HG03135 (cell line): ENCODE measurements around the gene PKN1.

Source experiments
- ATAC-seq: cut with Tn5 transposase; IDR thresholded peaks from one replicate; pipeline ENCODE4 v1.9.1; 2021; ENCODE audit warnings: mild to moderate bottlenecking, moderate library complexity; ENCODE audit not compliant: unreplicated experiment

PKN1 gene

GRCh38 chr19:14405758-14406644, 27.1 kb upstream of the PKN1 start:
- peak; percentile 70 for ATAC-seq

- ATAC-seq, result no peak
Measured at GRCh38 chr19:14406645-14407401, 26.3 kb upstream of the PKN1 start.

- no peak for ATAC-seq
Measured at GRCh38 chr19:14407605-14408484, 25.3 kb upstream of the PKN1 start.

GRCh38 chr19:14408491-14409145, 24.5 kb upstream of the PKN1 start:
- ATAC-seq, result no peak

DNA sequence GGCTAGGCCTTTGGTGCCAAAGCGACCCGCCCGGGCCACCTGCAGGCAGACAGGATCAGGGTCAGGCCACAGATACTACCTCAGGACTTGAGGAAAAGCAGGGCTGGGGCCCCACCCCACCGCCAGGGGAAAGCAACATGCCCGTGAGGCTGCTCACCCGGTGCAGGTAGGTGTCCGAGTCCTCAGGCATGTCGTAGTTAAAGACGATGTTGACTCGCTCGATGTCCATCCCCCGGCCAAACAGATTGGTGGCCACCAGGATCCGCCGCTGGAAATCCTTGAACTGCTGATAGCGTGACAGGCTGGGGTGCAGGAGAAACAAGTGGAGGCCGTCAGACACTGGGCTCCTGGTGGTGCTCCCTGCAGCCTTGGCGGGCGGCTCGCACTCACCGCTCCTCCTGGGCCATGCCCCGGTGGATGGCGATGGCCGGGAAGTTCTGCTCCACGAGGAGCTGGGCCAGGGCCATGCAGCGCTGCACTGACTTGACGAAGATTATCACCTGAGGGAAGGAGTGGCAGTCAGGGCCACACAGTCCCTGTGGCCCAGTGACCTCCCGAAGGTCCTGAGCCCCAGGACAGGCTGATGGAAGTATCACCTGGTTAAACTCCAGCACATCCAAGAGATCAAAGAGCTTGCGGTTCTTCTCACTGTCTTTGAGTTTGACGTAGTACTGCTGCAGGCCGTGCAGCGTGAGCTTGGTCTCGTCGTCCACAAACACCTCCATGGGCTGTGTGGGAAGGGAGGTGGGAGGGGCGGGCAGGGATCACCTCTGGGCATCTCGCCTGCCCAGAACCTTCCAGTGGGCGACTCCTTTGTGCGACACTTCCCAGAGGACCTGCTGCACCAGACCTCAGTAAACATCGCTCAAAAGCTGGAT, 23.7 kb upstream of the PKN1 start:
- ATAC-seq, result no peak

DNA sequence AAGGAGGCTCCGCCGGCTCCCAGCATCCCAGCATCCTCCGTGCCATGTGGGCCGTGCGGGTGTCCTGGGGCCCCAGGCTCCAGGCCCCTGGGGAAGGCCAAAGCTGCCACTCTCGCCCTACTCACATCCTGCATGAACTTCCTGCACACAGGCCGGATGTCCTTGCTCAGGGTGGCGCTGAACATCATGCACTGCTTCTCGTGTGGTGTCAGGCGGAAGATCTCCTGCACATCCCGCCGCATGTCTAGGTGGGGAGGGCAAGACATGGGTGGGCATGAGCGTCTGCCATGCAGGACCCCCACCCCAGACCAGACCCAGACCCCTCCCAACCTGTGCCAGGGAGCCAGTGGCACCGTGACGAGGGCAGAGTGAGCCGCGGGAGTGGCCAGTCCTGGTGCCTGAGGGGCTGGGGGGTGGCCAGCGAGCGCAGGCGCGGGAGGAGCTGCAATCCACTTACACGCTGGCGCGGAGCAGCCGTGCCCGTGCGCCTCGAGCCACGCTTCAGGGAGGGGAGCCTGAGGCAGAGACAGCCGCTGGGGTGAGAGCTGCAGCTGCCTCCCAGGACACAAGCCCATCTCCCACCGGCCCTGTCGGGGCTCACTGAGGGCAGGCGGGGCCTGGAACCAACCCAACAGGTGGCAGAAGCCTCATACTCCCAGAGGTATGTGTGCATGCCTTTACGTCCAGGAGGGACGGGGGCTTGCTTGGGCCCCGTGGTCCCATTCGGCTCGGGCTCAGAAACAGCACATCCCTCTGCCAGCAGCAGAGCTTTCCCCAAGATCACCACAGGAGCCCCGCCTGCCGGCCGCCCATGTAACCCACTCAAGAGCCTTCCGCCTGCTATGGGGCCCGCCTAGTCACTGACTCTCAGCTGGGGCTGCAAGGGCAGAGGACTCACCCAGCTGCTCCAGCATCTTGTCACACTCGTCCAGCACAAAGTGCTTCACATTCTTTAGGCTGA, 22.7 kb upstream of the PKN1 start:
- ATAC-seq, result no peak

DNA sequence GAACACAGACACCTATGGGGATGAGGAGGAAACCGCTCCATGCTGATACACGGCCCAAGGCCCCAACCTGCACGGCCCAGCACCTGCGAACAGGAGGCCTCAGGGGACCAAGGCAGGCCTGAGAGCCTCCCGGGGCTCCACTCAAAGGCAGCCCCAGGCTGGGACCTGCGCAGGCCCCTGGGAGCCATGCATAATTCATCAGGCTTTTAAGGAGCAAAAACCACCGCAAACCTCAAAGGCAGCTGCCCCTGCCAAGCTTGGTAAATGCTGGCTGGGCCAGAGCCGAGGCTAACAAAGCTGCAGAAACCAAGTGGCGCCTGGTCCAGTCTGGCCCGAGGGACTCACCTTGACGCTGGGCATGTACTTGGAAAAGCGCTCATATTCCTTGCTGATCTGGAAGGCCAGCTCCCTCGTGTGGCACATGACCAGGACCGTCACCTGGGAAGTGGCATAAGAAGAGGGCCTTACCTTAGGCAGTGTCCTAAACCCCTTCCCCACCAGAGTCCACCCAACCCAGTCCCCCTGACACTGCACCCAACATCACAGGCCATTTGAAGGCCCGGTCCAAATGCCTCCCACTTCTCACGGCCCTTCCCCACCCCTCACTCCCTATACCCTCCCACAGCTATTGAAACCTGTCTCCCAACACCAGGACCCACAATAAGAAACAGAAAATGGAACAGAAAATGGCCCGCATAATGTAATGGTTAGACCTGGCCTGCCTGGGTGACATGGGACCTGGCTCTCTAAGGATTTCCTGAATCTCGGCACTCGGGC, 21.8 kb upstream of the PKN1 start:
- no peak for ATAC-seq

- ATAC-seq, result no peak
Measured at GRCh38 chr19:14411938-14412245, 21.2 kb upstream of the PKN1 start.

- ATAC-seq, result no peak
Measured at GRCh38 chr19:14412324-14412995, 20.6 kb upstream of the PKN1 start.

DNA sequence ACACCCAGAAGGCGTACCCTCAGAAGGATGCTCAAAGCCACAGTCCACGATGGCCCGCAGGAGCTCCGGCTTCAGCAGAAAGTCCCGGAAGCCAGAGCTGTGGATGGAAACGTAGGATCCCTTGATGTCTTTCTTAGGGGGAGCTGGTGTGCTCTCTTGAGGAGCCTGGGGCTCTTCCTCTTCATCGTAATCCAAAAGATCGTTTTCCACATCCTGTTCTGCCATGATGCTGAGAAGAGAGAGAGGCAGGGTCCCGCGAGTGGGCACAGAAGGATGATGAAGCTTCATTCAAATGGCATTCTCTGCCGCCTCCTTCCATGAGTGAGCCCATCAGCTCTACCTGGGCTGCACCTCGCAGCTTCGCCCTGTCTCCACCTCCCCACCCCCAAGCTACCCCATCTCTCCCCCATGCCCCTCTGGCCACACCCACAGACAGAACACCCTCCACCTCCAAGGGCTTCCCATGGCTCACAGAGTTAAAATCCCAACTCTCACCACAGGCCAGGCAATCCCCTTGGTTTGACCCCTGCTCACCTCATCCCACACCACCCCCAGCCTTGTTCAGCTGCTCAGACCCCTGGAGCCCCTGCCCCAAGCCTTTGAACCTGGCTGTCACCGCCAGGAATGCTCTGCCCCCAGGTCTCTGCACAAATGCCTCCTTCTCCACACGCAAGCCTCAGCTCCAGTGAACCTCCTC, 20.0 kb upstream of the PKN1 start:
- ATAC-seq, result no peak

- no peak for ATAC-seq
Measured at GRCh38 chr19:14413693-14414181, 19.4 kb upstream of the PKN1 start.

DNA sequence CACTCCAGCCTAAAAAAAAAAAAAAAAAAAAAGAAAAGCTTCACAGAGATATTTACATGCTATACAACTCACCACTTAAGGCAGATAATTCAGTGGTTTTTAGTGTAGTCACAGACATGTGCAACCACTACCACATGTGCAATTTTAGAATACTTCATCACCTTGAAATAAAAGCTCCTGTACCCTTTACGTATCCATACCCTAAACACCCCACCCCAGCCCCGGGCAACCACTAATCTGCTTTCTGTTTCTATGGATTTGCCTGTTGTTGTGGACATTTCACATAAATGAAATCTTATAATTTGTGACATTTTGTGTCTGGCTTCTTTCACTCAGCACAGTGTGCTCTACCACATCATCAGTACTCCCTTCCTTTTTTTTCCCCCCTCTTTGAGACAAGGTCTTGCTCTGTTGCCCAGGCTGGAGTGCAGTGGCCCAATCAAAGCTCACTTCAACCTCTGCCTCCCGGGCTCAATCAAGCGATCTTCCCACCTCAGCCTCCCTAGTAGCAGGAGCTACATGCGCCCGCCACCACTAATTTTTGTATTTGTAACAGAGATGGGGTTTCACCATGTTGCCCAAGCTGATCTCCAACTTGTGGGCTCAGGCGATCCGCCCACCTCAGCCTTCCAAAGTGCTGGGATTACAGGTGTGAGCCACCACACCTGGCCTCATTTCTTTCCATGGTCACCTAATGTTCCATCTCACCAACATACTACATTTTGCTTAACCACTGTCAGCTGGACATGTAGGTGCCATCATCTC, 18.0 kb upstream of the PKN1 start:
- no peak for ATAC-seq

DNA sequence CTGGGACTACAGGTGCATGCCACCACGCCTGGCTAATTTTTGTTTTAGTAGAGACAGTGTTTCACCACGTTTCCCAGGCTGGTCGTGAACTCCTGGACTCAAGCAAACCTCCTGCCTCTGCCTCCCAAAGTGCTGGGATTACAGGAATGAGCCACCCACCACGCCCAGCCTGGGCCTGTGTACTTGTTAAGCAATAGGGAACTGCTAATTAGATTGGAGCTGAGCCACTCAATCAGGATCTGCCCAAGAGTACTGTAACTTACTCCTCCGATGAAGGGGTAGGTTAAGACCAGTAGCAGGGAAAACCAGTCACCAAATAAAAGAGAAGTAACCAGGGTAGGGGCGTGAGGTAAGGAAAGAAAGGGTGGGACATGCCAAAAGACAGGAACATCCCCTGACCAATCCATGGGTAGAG, 16.3 kb upstream of the PKN1 start:
- ATAC-seq, result no peak

- ATAC-seq, result peak; percentile 47
Measured at GRCh38 chr19:14418856-14419105, 14.3 kb upstream of the PKN1 start.

GRCh38 chr19:14419106-14419813, 13.8 kb upstream of the PKN1 start, which contains the start of gene DDX39A:
TSS of gene DDX39A (minus strand) at chr19:14419341. CDS start at chr19:14413220, 6,121 bp downstream.
- peak; percentile 81 for ATAC-seq
